ENCODE results near the gene CFAP53.

- TF ChIP-seq EZH2 (IDR thresholded peaks at IDR 0.05; ENCODE audit: insufficient read depth, low read length) (no peak), CTCF (IDR thresholded peaks at IDR 0.05; ENCODE audit: insufficient read depth, low read depth, low read length) (no peak)
These were observed 45.4 kb upstream of the CFAP53 start for GRCh38 chr18:50311650-50312049.

Measured in astrocyte (in vitro differentiated cells and primary cell).